GM12874 (cell line): ENCODE data around the gene GRB7.

Experiments
- TF ChIP-seq, protein P1 (sequence below): IDR thresholded peaks from 2 replicates; pipeline ENCODE4 v1.5.1; 2011; ENCODE audit warnings: low read depth, mild to moderate bottlenecking, control low read depth, low read length, moderate library complexity; ENCODE audit not compliant: insufficient read depth

GRB7 gene

DNA sequence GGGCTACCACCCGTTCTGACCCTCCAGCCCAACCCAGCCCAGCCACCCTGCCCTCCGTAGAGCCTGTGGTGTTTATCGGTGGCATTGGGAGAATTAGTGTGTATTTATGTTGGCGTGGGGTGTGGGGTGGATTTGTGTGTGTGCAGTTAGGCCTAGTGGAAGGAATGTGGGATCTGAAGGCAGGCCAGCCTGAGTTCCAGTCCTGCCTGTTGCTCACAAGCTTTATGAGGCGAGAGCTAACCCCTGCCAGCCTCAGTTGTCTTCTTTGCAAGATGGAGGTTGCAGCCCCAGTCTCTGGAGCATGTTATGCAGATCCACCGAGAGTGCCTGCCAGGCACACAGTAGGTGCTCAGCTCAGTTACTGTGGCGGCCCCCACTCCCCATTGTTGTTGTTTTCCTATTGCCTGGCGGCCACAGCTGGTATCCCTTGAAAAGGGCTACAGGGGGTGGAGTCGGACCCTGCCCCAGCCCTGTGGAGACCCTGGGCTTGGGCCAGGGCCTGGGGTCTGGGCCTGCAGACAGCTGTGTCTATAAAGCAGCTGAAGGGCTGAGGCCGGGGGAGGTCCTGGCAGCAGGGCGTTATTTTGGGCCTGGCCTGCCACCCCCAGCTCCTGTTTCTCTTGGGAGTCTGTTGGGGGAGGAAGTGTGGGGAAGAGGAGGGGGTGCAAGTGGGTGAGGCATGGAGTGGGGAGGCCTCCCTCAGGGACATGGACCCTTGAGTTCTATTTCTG lies 32.8 kb upstream of the GRB7 start:
- TF ChIP-seq, protein P1, sequence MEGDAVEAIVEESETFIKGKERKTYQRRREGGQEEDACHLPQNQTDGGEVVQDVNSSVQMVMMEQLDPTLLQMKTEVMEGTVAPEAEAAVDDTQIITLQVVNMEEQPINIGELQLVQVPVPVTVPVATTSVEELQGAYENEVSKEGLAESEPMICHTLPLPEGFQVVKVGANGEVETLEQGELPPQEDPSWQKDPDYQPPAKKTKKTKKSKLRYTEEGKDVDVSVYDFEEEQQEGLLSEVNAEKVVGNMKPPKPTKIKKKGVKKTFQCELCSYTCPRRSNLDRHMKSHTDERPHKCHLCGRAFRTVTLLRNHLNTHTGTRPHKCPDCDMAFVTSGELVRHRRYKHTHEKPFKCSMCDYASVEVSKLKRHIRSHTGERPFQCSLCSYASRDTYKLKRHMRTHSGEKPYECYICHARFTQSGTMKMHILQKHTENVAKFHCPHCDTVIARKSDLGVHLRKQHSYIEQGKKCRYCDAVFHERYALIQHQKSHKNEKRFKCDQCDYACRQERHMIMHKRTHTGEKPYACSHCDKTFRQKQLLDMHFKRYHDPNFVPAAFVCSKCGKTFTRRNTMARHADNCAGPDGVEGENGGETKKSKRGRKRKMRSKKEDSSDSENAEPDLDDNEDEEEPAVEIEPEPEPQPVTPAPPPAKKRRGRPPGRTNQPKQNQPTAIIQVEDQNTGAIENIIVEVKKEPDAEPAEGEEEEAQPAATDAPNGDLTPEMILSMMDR, result no peak

DNA sequence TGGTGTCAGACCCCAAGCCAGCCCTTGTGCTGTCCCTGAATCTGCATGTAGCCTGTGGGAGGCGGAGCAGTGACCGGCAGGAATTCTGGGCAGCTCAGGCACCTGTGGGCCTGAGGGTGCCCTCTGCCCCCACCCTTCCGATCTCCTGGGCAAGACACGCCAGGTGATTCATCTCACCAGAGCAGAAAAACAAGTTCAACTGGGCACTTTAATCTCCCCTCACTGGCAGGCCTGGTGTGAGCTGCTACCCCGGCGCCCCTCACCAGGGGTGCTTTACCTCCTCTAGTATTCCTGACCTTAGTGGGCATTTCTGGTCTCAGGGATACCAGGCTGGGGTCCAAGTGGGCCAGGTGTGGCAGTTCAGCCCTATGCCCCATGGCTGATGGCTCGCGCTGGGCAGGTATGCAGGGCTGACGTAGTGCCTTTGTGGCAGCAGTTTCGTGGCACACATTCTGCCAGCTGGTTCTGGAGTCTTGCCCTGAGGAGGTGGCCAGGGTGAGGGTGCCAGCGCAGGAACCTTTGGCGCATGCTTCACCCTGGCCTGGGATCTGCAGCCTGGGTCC lies 31.9 kb upstream of the GRB7 start:
- TF ChIP-seq, protein P1, result no peak

DNA sequence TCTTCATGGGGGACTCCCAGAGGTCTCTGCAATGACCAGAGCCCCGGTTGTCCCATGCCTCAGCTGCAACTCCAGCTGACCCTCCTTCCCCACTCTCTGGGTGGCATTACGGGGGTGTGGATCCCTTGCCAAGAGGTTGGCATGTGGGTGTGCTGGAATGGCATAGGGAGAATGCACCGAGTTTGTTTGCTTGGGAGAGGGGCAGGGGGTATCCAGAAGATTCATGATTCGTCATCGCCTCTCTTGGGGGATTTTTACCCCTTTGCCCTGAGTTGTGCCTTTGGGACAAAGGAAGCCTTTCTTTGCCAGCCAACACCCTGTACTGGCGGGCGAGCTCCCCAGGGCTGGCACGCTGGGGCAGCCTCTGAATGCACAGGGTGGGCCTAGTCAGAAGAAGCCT lies 31.4 kb upstream of the GRB7 start:
- TF ChIP-seq, protein P1, result no peak

DNA sequence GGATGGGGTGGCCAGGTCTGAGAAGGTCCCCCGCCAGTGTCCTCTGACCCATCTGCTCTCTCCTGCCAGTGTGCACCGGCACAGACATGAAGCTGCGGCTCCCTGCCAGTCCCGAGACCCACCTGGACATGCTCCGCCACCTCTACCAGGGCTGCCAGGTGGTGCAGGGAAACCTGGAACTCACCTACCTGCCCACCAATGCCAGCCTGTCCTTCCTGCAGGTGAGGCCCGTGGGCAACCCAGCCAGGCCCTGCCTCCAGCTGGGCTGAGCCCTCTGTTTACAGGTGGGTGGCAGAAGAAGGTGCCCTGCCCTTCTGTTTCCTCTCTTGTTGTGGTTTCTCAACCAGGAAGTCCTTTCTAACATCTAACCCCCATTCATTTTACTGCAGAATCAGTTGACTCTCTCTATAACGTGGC lies 30.8 kb upstream of the GRB7 start:
- TF ChIP-seq, protein P1, result no peak

DNA sequence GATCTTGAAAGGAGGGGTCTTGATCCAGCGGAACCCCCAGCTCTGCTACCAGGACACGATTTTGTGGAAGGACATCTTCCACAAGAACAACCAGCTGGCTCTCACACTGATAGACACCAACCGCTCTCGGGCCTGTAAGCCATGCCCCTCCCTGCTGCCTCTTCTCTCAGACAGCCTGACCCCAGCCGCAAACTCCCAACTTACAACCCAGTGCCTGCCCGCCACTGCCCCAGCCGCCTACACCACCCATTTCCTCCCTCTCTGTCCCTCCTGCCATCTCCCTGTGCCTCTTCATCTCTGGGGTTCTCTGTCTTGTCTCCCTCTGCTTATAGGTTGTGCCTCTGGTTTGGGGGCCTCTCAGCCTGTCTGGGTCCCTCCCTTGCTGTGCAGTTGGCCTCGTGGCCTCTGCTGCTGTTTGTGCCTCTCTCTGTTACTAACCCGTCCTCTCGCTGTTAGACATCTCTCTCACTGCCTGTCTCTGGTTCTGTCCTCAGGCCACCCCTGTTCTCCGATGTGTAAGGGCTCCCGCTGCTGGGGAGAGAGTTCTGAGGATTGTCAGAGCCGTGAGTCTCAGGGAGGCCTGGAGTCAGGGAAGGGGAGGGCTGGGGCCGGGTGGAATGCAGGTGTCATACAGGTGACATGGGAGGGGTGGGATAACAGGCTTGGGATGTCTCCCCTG lies 28.3 kb upstream of the GRB7 start:
- TF ChIP-seq, protein P1, result no peak

DNA sequence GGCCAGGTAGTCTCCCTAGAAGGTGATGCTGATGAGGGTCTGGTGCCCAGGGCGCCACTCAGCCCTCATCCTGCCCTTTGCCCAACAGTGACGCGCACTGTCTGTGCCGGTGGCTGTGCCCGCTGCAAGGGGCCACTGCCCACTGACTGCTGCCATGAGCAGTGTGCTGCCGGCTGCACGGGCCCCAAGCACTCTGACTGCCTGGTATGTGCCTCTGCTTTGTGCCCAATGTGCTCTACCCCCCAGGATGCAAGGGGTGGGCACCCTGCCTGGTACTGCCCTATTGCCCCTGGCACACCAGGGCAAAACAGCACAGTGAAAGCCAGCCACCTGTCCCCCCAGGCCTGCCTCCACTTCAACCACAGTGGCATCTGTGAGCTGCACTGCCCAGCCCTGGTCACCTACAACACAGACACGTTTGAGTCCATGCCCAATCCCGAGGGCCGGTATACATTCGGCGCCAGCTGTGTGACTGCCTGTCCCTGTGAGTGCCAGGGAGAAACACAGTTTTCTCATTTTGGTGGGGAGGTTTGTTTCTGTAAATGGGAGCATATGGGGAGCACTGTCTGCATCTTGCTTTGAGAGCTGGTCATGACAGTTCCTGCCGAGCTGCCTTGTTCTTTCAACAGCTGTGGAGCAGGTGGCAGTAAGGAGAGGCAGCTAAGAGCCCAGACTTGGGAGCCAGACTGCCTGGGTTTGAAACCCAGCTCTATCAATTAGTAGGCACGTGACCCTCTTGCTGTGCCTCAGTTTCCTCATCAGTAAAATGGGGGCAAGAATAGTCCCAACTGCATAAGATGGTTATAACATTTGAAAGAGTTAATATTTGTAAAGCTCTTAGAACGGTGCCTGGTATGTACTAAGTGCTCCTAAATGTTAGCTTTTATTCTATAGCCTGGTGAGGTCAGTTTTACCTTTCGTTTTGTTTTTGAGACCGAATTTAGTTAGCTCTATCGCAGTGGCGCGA lies 27.5 kb upstream of the GRB7 start:
- TF ChIP-seq, protein P1, result no peak
